HEK293 (cell line): ENCODE results near the gene LAMA4.

ENCODE experiments used
- CTCF ChIA-PET: fragments of 350-600 bp; formaldehyde crosslinking; extraction: SDS; loops from one replicate; lab custom pipeline; 2021; ENCODE audit warnings: antibody characterized with exemption; lab: Yijun Ruan, JAX
- POLR2A ChIA-PET: fragments of 300-600 bp; formaldehyde crosslinking; extraction: SDS; loops from one replicate; lab custom pipeline; 2020; ENCODE audit warnings: antibody characterized with exemption, inconsistent platforms; lab: Yijun Ruan, JAX
- H3K27ac ChIP-seq: fragments of 200-500 bp; sonication (Bioruptor generic); 2 replicates; pipeline ENCODE4 v1.5.1; 2014; ENCODE audit warnings: low read depth, low read length, control low read depth, inconsistent platforms; ENCODE audit errors: extremely low read depth
- H3K36me3 ChIP-seq, 2 experiments: fragments of 200-500 bp in 1 of 2; sonication (Bioruptor generic) in 1 of 2; 1 replicate in 1 of 2; 2 replicates in 1 of 2; pipeline ENCODE4 v1.5.1; 2014 to 2017; ENCODE audit warnings: inconsistent platforms in 2 of 2, low read length in 2 of 2; ENCODE audit not compliant: control insufficient read depth in 2 of 2, insufficient read depth in 1 of 2
- H3K4me1 ChIP-seq: fragments of 200-500 bp; sonication (Bioruptor generic); 2 replicates; pipeline ENCODE4 v1.5.1; 2014; ENCODE audit warnings: mild to moderate bottlenecking, low read length, inconsistent platforms; ENCODE audit not compliant: control insufficient read depth, insufficient read depth
- H3K4me3 ChIP-seq: 2 replicates; pipeline ENCODE4 v1.5.1; 2011; ENCODE audit warnings: low read depth, mild to moderate bottlenecking, control low read depth, low read length, moderate library complexity
- H3K9me3 ChIP-seq: fragments of 200-500 bp; sonication (Bioruptor generic); 2 replicates; pipeline ENCODE4 v1.5.1; 2014; ENCODE audit warnings: low read depth, low read length, inconsistent platforms; ENCODE audit not compliant: control insufficient read depth, insufficient read depth
- BCL11B ChIP-seq: fragments of 450-650 bp; formaldehyde crosslinking; IDR thresholded peaks from 2 replicates; pipeline ENCODE4 v1.5.1; 2016; ENCODE audit warnings: low read depth, missing biosample characterization, missing genetic modification characterization
- KLF7 ChIP-seq: fragments of 450-650 bp; formaldehyde crosslinking; IDR thresholded peaks from 2 replicates; pipeline ENCODE4 v1.5.1; 2016; ENCODE audit warnings: missing biosample characterization, missing genetic modification characterization, borderline replicate concordance
- ZBTB1 ChIP-seq: fragments of 450-650 bp; formaldehyde crosslinking; IDR thresholded peaks from 2 replicates; pipeline ENCODE4 v1.5.1; 2016; ENCODE audit warnings: missing biosample characterization, missing genetic modification characterization
- ZEB2 ChIP-seq: fragments of 450-650 bp; formaldehyde crosslinking; IDR thresholded peaks from 2 replicates; pipeline ENCODE4 v1.5.1; 2016; ENCODE audit warnings: missing biosample characterization, missing genetic modification characterization
- ZFHX2 ChIP-seq: fragments of 450-650 bp; formaldehyde crosslinking; conservative IDR thresholded peaks from 2 replicates; pipeline ENCODE4 v1.5.1; 2016; ENCODE audit warnings: missing biosample characterization, missing genetic modification characterization
- ZNF112 ChIP-seq: fragments of 450-650 bp; formaldehyde crosslinking; IDR thresholded peaks from 2 replicates; pipeline ENCODE4 v1.5.0; 2017; ENCODE audit warnings: missing biosample characterization, missing genetic modification characterization
- ZNF211 ChIP-seq: fragments of 450-650 bp; formaldehyde crosslinking; IDR thresholded peaks from 2 replicates; pipeline ENCODE4 v1.5.1; 2016; ENCODE audit warnings: low read depth, missing biosample characterization, missing genetic modification characterization
- ZNF214 ChIP-seq: fragments of 450-650 bp; formaldehyde crosslinking; IDR thresholded peaks from 2 replicates; pipeline ENCODE4 v1.5.1; 2017; ENCODE audit warnings: missing biosample characterization, mild to moderate bottlenecking, missing genetic modification characterization, borderline replicate concordance
- ZNF292 ChIP-seq: fragments of 450-650 bp; formaldehyde crosslinking; IDR thresholded peaks from 2 replicates; pipeline ENCODE4 v1.5.1; 2016; ENCODE audit warnings: low read depth, missing biosample characterization, missing genetic modification characterization, borderline replicate concordance
- ZNF391 ChIP-seq: fragments of 450-650 bp; formaldehyde crosslinking; IDR thresholded peaks from 2 replicates; pipeline ENCODE4 v1.5.1; 2016; ENCODE audit warnings: low read depth, missing biosample characterization, missing genetic modification characterization, borderline replicate concordance
- ZNF514 ChIP-seq: fragments of 450-650 bp; formaldehyde crosslinking; IDR thresholded peaks from 2 replicates; pipeline ENCODE4 v1.5.1; 2016; ENCODE audit warnings: missing biosample characterization, missing genetic modification characterization
- ZNF530 ChIP-seq: fragments of 450-650 bp; formaldehyde crosslinking; IDR thresholded peaks from 2 replicates; pipeline ENCODE4 v1.5.1; 2016; ENCODE audit warnings: low read depth, missing biosample characterization, missing genetic modification characterization
- ZNF544 ChIP-seq: fragments of 450-650 bp; formaldehyde crosslinking; IDR thresholded peaks from 2 replicates; pipeline ENCODE4 v1.5.0; 2017; ENCODE audit warnings: missing biosample characterization, missing genetic modification characterization
- ZNF830 ChIP-seq: fragments of 450-650 bp; IDR thresholded peaks from 2 replicates; pipeline ENCODE4 v1.5.0; 2018; ENCODE audit warnings: missing biosample characterization, missing genetic modification characterization, low read depth, mild to moderate bottlenecking, moderate library complexity
- ZSCAN30 ChIP-seq: fragments of 450-650 bp; IDR thresholded peaks from 2 replicates; pipeline ENCODE4 v1.5.1; 2018; ENCODE audit warnings: missing biosample characterization, mild to moderate bottlenecking, missing genetic modification characterization, moderate library complexity
- TF ChIP-seq, protein P1 (sequence below): fragments of 450-650 bp; formaldehyde crosslinking; IDR thresholded peaks from 2 replicates; pipeline ENCODE4 v1.5.1; 2016; ENCODE audit warnings: missing biosample characterization, missing genetic modification characterization
- TF ChIP-seq, protein P2 (sequence below): fragments of 450-650 bp; formaldehyde crosslinking; IDR thresholded peaks from 2 replicates; pipeline ENCODE4 v1.5.1; 2017; ENCODE audit warnings: missing biosample characterization, missing genetic modification characterization
- TF ChIP-seq, protein P3 (sequence below): fragments of 450-650 bp; formaldehyde crosslinking; IDR thresholded peaks from 2 replicates; pipeline ENCODE4 v1.5.1; 2016; ENCODE audit warnings: missing biosample characterization, missing genetic modification characterization
- TF ChIP-seq, protein P4 (sequence below): fragments of 450-650 bp; formaldehyde crosslinking; optimal IDR thresholded peaks from 2 replicates; pipeline ENCODE3; 2016; ENCODE audit warnings: missing biosample characterization, mild to moderate bottlenecking, missing genetic modification characterization
- TF ChIP-seq, protein P5 (sequence below): fragments of 450-650 bp; formaldehyde crosslinking; IDR thresholded peaks from 2 replicates; pipeline ENCODE4 v1.5.1; 2016; ENCODE audit warnings: missing biosample characterization, missing genetic modification characterization

The LAMA4 gene

DNA sequence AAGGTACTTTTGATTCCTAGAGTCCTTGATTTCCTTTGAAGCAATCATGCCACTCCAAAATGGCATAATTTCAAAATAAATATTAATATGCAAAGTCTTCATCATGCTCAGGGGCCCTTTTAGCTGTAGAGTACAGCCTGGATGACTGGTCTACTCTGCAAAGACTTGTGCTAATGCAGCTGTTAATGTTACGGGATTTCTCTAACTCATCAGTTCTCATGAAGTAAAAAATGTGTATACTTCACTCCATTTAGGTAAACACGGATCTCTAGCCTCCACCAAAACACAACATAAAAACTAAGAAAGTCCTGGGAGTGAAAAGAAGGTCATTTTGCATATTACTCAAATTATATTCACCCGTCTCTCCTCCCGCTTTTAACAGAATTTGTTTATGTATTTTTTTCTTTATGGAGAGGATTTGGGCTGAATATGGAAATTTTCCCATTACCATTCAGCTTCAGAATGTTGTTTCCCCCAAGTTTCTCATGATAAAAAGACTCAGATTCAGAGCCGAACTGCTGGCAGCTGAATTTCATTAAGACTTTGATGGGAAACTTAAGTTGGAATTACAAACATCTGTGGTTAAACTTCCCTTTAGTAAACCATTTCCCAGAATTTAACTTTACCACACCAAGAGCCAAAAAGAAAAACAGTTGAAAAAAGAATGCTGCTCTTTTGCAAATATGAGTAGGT, 8.7 kb downstream of the LAMA4 start (continued):
- TF ChIP-seq, protein P1, sequence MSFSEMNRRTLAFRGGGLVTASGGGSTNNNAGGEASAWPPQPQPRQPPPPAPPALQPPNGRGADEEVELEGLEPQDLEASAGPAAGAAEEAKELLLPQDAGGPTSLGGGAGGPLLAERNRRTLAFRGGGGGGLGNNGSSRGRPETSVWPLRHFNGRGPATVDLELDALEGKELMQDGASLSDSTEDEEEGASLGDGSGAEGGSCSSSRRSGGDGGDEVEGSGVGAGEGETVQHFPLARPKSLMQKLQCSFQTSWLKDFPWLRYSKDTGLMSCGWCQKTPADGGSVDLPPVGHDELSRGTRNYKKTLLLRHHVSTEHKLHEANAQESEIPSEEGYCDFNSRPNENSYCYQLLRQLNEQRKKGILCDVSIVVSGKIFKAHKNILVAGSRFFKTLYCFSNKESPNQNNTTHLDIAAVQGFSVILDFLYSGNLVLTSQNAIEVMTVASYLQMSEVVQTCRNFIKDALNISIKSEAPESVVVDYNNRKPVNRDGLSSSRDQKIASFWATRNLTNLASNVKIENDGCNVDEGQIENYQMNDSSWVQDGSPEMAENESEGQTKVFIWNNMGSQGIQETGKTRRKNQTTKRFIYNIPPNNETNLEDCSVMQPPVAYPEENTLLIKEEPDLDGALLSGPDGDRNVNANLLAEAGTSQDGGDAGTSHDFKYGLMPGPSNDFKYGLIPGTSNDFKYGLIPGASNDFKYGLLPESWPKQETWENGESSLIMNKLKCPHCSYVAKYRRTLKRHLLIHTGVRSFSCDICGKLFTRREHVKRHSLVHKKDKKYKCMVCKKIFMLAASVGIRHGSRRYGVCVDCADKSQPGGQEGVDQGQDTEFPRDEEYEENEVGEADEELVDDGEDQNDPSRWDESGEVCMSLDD (tag by site-specific recombination), result no peak
- TF ChIP-seq ZNF830 (tag by site-specific recombination) (no peak), ZBTB1 (no peak), ZNF514 (tag by site-specific recombination) (no peak), ZNF530 (no peak)
- TF ChIP-seq, protein P2, sequence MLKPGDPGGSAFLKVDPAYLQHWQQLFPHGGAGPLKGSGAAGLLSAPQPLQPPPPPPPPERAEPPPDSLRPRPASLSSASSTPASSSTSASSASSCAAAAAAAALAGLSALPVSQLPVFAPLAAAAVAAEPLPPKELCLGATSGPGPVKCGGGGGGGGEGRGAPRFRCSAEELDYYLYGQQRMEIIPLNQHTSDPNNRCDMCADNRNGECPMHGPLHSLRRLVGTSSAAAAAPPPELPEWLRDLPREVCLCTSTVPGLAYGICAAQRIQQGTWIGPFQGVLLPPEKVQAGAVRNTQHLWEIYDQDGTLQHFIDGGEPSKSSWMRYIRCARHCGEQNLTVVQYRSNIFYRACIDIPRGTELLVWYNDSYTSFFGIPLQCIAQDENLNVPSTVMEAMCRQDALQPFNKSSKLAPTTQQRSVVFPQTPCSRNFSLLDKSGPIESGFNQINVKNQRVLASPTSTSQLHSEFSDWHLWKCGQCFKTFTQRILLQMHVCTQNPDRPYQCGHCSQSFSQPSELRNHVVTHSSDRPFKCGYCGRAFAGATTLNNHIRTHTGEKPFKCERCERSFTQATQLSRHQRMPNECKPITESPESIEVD, result no peak
- TF ChIP-seq, all 188 proteins: peak for 0

DNA sequence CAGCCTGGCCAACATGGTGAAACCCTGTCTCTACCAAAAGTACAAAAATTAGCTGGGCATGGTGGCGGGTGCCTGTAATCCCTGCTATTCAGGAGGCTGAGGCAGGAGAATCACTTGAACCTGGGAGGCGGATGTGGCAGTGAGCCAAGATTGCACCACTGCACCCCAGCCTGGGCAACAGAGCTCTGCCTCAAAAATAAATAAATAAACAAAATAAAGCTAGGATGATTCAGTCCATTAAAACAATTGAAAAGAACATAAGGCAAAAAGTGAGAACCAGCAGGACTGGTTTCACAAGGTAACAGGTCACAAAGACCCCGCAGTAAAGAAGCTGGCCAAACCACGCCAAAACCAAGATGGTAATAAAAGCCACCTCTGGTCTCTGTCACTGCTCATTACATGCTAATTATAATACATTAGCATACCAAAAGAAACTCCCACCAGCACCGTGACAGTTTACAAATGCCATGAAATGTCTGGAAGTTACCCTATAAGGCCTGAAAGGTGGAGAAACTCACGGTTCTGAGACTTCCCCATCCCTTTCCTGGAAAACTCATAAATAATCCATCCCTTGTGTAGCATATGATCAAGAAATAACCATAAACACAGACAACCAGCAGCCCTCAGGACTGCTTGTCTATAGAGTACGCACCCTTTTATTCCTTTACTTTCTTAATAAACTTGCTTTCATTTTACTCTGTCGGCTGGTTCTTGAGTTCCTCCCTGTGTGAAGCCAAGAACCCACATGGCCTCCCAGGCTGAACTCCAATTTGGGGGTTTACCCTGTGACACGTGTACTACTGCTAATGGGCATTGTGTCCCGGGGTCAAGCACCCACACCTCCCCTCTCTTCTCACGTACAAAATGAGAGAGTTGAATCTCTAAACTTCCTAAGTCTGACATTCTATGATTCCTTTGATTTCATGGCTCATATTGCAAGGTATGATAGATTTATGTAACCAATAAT, 10.2 kb downstream of the LAMA4 start:
- 0 out of 2 replicates have a peak, but pooled peaks cover 4% of the 10 kb centered on the region for H3K4me1 ChIP-seq
- no peaks in the 10 kb centered on the region for H3K36me3 ChIP-seq
- no peak overlapping the region for H3K27ac ChIP-seq
- CTCF ChIA-PET, result interaction anchor here (0.9 kb wide), 2 partner anchors 25 to 50 kb away, joined by 3 read pairs; no protein-coding TSS in a partner anchor
- no peak overlapping the region for H3K4me3 ChIP-seq
- POLR2A ChIA-PET, result interaction anchor here (1.4 kb wide), 1 partner anchor 9 kb away, joined by 7 read pairs; the partner anchor contains the start of gene LAMA4
- no peaks in the 10 kb centered on the region for H3K9me3 ChIP-seq
- TF ChIP-seq ZNF214 (tag by site-specific recombination), result no peak
- TF ChIP-seq, protein P3, sequence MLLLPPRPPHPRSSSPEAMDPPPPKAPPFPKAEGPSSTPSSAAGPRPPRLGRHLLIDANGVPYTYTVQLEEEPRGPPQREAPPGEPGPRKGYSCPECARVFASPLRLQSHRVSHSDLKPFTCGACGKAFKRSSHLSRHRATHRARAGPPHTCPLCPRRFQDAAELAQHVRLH (tag by site-specific recombination), result peak; percentile 3; the same call in 1 of the 2 replicates

DNA sequence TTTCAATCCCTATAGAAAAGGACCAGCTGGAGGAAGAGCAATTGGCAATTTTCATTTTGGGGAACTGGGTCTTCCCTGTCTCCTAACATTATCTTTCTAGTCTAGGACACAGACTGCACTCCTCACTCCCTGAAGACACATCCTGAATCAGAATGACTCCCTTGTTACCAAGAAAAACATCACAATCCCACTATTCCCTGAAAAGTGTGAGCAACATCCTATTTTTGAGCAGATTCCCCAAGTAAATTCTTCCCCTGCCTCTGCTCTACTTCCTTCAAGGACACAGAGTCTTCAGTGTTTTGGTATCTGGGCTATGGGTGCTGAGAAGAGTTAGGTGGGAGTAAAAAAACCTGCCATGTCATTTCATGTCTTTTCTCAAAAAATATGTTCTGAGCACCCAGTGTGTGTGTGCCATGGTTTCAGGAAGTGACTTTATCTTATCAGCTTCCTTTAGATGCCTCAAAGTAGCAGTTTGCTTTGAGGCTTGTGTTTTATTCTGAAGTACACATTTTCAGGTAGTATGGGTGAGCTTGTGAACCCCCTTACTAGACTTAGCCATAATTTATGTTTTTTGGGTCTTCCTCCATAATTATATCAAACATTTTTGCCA, 12.4 kb downstream of the LAMA4 start:
- Histone ChIP-seq H3K27ac (no peak overlapping the region), H3K4me1 (peaks cover 9% of the 10 kb centered on the region), H3K9me3 (no peaks in the 10 kb centered on the region), H3K36me3 (no peaks in the 10 kb centered on the region), H3K4me3 (no peak overlapping the region)
- POLR2A ChIA-PET, result interaction anchor here (0.8 kb wide), 1 partner anchor 9 kb away, joined by 3 read pairs; no protein-coding TSS in a partner anchor
- CTCF ChIA-PET, result interaction anchor here (1.3 to 1.5 kb wide), 2 partner anchors 12 to 40 kb away, joined by 3 to 5 read pairs; partner anchors contain the start of gene LAMA4
- TF ChIP-seq ZNF544 (tag by site-specific recombination), result no peak
- TF ChIP-seq, protein P4, sequence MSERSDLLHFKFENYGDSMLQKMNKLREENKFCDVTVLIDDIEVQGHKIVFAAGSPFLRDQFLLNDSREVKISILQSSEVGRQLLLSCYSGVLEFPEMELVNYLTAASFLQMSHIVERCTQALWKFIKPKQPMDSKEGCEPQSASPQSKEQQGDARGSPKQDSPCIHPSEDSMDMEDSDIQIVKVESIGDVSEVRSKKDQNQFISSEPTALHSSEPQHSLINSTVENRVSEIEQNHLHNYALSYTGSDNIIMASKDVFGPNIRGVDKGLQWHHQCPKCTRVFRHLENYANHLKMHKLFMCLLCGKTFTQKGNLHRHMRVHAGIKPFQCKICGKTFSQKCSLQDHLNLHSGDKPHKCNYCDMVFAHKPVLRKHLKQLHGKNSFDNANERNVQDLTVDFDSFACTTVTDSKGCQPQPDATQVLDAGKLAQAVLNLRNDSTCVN (tag by site-specific recombination), result no peak
- TF ChIP-seq, protein P5, sequence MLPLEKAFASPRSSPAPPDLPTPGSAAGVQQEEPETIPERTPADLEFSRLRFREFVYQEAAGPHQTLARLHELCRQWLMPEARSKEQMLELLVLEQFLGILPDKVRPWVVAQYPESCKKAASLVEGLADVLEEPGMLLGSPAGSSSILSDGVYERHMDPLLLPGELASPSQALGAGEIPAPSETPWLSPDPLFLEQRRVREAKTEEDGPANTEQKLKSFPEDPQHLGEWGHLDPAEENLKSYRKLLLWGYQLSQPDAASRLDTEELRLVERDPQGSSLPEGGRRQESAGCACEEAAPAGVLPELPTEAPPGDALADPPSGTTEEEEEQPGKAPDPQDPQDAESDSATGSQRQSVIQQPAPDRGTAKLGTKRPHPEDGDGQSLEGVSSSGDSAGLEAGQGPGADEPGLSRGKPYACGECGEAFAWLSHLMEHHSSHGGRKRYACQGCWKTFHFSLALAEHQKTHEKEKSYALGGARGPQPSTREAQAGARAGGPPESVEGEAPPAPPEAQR (tag by site-specific recombination), result no peak
- TF ChIP-seq ZNF391, result no peak
- TF ChIP-seq ZNF112, result no peak
- no peak for TF ChIP-seq ZNF211 (tag by site-specific recombination)
- TF ChIP-seq KLF7 (tag by site-specific recombination), result no peak
- no peak for TF ChIP-seq ZFHX2 (tag by site-specific recombination)
- no peak for TF ChIP-seq ZSCAN30 (tag by site-specific recombination)
- TF ChIP-seq BCL11B (tag by site-specific recombination), result no peak
- TF ChIP-seq ZNF292 (tag by site-specific recombination), result no peak
- TF ChIP-seq ZEB2 (tag by site-specific recombination), result no peak
